BE2C (cell line): ENCODE measurements around the gene LARP1.
A peak's percentile ranks its signal among the peaks of the same experiment; 100 is the strongest.
"Not testable (repeated sequence)": the region's sequence is repeated elsewhere in the genome, so short reads cannot be mapped to it uniquely, and the experiment has no call there.

Experiments used
- DNase-seq: peaks from one replicate; pipeline ENCODE4 v3.0.0-alpha.2; 2020
- H3K27me3 ChIP-seq: fragments of 250-450 bp; sonication (Bioruptor Pico); 2 replicates; pipeline ENCODE4 v1.5.1; 2020; ENCODE audit warnings: mild to moderate bottlenecking
- H3K36me3 ChIP-seq: fragments of 250-450 bp; sonication (Bioruptor Pico); 2 replicates; pipeline ENCODE4 v1.5.1; 2020; ENCODE audit warnings: mild to moderate bottlenecking
- H3K4me1 ChIP-seq: fragments of 250-450 bp; sonication (Bioruptor Pico); 2 replicates; pipeline ENCODE4 v1.5.1; 2020
- H3K4me3 ChIP-seq: 2 replicates; pipeline ENCODE4 v1.5.1; 2011; ENCODE audit warnings: low read depth, low read length
- H3K9me3 ChIP-seq: fragments of 250-450 bp; sonication (Bioruptor Pico); 2 replicates; pipeline ENCODE4 v1.5.1; 2020
- CTCF ChIP-seq: IDR thresholded peaks from 2 replicates; pipeline ENCODE4 v1.5.1; 2012; ENCODE audit warnings: mild to moderate bottlenecking, low read depth, low read length

LARP1 gene

GRCh38 chr5:154758977-154759376 lies 3.8 kb downstream of the LARP1 start:
- H3K9me3 ChIP-seq = no peaks in the 10 kb centered on the region
- H3K4me3 ChIP-seq = peak overlapping the region; percentile 97
- no peak for DNase-seq
- no peaks in the 10 kb centered on the region for H3K27me3 ChIP-seq
- no peak for TF ChIP-seq CTCF
- peaks cover 28% of the 10 kb centered on the region for H3K4me1 ChIP-seq
- peaks cover 14% of the 10 kb centered on the region for H3K36me3 ChIP-seq

- peaks cover 22% of the 10 kb centered on the region for H3K4me1 ChIP-seq
- not testable (repeated sequence) for H3K27me3 ChIP-seq, H3K9me3 ChIP-seq, H3K4me3 ChIP-seq, DNase-seq
- peaks cover 14% of the 10 kb centered on the region for H3K36me3 ChIP-seq
These were observed 4.7 kb downstream of the LARP1 start for GRCh38 chr5:154759868-154760267.

- no peak for TF ChIP-seq CTCF
- peaks cover 31% of the 10 kb centered on the region for H3K4me1 ChIP-seq
- no peaks in the 10 kb centered on the region for H3K9me3 ChIP-seq
- no peaks in the 10 kb centered on the region for H3K27me3 ChIP-seq
- no peak overlapping the region for H3K4me3 ChIP-seq
- DNase-seq = no peak
- peaks cover 14% of the 10 kb centered on the region for H3K36me3 ChIP-seq
These were observed 6.0 kb downstream of the LARP1 start for GRCh38 chr5:154761046-154761736.

- Histone ChIP-seq H3K27me3 (no peaks in the 10 kb centered on the region), H3K36me3 (peaks cover 10% of the 10 kb centered on the region), H3K4me1 (peaks cover 37% of the 10 kb centered on the region), H3K9me3 (no peaks in the 10 kb centered on the region), H3K4me3 (no peak overlapping the region)
- DNase-seq = no peak
- no peak for TF ChIP-seq CTCF
These were observed 7.1 kb downstream of the LARP1 start for GRCh38 chr5:154762261-154762660.

- DNase-seq = no peak
- Histone ChIP-seq H3K9me3 (no peaks in the 10 kb centered on the region), H3K4me1 (peaks cover 37% of the 10 kb centered on the region), H3K27me3 (no peaks in the 10 kb centered on the region), H3K36me3 (peaks cover 9% of the 10 kb centered on the region), H3K4me3 (no peak overlapping the region)
- TF ChIP-seq CTCF = no peak
These were observed 7.5 kb downstream of the LARP1 start for GRCh38 chr5:154762700-154763099.

GRCh38 chr5:154764967-154765366 lies 9.8 kb downstream of the LARP1 start:
- H3K36me3 ChIP-seq = peaks cover 9% of the 10 kb centered on the region; the same call in 1 of the 2 replicates
- no peaks in the 10 kb centered on the region for H3K9me3 ChIP-seq
- peaks cover 39% of the 10 kb centered on the region for H3K4me1 ChIP-seq
- TF ChIP-seq CTCF = no peak
- no peak for DNase-seq
- H3K4me3 ChIP-seq = no peak overlapping the region
- H3K27me3 ChIP-seq = no peaks in the 10 kb centered on the region
